ENCODE results near the gene ROPN1L.

The ROPN1L gene

DNA sequence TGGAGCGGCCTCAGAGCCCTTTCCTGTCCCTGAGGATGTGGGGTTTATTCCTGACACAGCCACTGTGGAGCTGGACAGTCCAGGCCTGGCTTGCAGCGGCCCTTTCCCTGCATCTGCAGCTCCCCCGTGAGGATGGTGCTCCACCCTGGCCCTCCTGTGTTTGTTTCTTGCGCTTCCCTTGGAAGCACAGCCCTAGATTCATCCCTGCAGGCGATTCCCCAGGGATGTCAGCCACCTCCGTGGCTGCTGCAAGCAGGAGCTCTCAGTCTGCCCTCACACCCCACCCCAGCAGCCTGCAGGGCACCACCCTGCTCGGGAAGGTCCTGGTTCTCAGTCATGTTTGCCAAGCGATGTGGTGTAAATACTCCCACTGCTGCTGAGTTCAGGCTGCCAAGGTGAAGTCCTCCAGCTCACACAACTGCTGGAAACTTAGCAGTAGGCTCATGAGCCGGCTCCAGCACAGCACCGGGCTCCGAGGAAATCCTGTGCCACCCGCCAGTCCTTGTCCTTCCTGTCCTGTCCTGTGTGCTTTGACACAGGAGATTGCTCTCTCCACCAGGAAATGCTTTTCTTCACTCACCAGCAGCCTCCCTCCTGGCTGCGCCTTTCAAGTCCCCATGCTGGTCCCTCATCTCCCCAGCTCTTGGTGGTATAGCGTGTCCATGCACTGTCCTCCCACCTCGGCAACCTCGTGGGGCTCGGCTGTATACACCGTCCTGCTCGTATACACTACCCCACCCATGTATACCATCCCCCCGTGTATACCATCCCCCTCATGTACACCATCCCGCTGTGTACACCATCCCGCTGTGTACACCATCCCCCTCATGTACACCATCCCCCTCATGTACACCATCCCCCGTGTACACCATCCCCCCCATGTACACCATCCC, 16.2 kb downstream of the ROPN1L start:
- no peak overlapping the region for H3K27ac ChIP-seq
- no peak for TF ChIP-seq ZFX (IDR thresholded peaks at IDR 0.05; ENCODE audit: borderline replicate concordance)
- TF ChIP-seq, protein P1, sequence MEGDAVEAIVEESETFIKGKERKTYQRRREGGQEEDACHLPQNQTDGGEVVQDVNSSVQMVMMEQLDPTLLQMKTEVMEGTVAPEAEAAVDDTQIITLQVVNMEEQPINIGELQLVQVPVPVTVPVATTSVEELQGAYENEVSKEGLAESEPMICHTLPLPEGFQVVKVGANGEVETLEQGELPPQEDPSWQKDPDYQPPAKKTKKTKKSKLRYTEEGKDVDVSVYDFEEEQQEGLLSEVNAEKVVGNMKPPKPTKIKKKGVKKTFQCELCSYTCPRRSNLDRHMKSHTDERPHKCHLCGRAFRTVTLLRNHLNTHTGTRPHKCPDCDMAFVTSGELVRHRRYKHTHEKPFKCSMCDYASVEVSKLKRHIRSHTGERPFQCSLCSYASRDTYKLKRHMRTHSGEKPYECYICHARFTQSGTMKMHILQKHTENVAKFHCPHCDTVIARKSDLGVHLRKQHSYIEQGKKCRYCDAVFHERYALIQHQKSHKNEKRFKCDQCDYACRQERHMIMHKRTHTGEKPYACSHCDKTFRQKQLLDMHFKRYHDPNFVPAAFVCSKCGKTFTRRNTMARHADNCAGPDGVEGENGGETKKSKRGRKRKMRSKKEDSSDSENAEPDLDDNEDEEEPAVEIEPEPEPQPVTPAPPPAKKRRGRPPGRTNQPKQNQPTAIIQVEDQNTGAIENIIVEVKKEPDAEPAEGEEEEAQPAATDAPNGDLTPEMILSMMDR (IDR thresholded peaks at IDR 0.05) = no peak

DNA sequence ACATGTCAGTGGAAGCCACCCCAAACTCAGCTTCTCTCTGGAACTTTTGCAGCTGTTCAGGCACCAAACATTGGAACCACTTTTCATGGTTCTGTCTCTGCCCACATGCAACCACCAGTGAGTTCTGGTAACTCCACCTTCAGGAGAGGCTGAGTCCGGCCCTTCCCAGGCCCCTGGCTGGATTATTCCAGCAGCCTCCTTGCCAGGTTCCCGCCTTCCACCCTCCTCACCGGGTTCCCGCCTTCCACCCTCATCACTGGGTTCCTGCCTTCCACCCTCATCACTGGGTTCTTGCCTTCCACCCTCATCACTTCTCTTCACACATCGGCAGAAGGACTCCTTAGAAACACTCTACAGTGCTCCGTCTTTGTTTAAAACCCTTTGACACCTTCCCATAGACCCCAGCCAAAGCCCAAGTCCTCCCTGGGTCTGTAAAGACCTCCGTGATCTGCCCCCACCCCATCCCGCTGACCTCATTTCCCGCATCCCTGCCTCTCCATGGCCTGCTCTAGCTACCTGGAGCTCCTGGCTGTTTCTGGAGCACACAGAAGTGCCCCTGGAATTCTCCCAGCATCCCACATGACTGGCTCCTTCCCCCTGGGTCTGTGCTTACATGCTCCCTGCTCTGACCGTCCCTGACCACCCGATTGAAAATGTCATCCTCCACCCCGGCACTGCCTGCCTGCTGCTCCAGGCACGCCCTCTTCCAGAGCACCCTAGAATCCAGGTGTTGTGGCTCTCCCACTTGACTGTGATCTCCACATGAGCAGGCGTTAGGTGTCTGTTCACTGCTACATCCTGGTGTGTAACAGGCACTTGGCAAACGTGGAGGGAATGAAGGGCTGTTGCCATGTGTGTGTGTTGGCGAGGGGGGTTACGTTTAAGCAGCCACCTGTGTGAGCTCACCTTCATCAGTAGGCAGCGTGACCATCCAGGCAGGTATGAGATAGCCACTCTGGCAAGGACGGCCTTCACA, 17.7 kb downstream of the ROPN1L start:
- TF ChIP-seq, protein P1 (IDR thresholded peaks at IDR 0.05) = no peak
- no peak for TF ChIP-seq ZFX (IDR thresholded peaks at IDR 0.05; ENCODE audit: borderline replicate concordance)
- H3K27ac ChIP-seq = no peak overlapping the region

- H3K27ac ChIP-seq = no peak overlapping the region
- TF ChIP-seq, protein P1 (IDR thresholded peaks at IDR 0.05) = no peak
- TF ChIP-seq ZFX (IDR thresholded peaks at IDR 0.05; ENCODE audit: borderline replicate concordance) = no peak
These were observed 18.7 kb downstream of the ROPN1L start for GRCh38 chr5:10460252-10460906.

DNA sequence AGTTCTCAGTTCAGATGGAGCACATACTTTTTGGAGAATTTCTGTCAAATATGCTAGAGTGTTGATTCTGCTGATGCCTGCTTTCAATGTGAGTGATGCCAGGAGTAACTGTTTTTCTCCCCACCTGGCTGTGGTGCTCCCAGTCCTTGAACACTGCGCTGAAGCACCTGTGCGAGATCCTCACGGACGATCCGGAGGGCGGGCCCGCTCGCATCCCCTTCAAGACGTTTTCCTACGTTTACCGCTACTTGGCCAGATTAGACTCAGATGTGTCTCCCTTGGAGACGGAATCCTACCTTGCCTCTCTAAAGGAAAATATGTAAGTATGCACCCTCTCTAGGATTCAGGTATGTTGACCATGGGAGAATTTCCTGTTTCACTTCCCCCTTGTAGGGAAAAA, 19.4 kb downstream of the ROPN1L start:
- no peak overlapping the region for H3K27ac ChIP-seq
- TF ChIP-seq, protein P1 (IDR thresholded peaks at IDR 0.05) = no peak
- TF ChIP-seq ZFX (IDR thresholded peaks at IDR 0.05; ENCODE audit: borderline replicate concordance) = no peak

GRCh38 chr5:10461904-10462555, 20.4 kb downstream of the ROPN1L start:
- H3K27ac ChIP-seq = no peak overlapping the region
- no peak for TF ChIP-seq ZFX (IDR thresholded peaks at IDR 0.05; ENCODE audit: borderline replicate concordance)
- TF ChIP-seq, protein P1 (IDR thresholded peaks at IDR 0.05) = no peak

DNA sequence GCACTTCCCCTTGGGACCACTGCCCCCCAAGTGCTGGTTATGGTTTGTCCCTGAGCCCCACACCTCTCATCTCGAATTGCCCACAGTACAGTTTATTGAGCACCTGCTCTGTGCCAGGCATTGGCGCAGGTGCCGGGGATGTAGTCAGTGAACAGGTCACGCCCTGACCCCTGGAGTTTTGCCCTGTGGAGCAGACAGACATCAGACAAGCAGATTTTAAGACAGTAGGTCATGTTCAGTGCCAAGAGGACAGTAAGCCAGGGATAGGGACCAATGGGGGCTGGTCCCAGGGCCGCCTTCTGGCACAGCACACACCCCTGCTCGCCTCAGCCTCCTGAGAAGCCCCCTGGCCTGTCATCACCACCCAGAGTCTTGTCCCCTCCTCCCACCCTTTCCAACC, 21.9 kb downstream of the ROPN1L start:
- no peak overlapping the region for H3K27ac ChIP-seq
- TF ChIP-seq ZFX (IDR thresholded peaks at IDR 0.05; ENCODE audit: borderline replicate concordance) = no peak
- TF ChIP-seq, protein P1 (IDR thresholded peaks at IDR 0.05) = no peak

Measured in 22Rv1 (cell line).